Measurements from ENCODE around the gene PKN2.

The PKN2 gene

GRCh38 chr1:88683541-88684481, at the start of gene PKN2:
TSS of gene PKN2 (plus strand) at chr1:88684273. CDS start at chr1:88684581, 308 bp downstream.
- DNase-seq: peak; percentile 100

DNA sequence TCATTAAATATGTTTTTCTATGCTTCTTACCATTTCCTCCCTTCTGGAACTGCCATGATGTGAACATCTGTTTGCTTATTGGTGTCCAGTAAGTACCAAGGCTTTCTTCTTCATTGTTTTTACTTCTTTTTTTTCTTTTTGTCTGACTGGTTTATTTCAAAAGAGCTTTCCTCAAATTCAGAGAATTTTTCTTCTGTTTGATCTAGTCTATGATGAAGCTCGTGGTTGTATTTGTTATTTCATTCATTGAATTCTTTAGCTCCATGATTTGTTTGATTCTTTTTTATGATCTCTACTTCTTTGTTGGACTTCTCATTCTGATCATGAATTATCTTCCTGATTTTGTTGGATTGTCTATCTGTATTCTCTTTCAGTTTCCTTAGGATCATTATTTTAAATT, 49.5 kb upstream of the PKN2 start:
- no peak for DNase-seq

DNA sequence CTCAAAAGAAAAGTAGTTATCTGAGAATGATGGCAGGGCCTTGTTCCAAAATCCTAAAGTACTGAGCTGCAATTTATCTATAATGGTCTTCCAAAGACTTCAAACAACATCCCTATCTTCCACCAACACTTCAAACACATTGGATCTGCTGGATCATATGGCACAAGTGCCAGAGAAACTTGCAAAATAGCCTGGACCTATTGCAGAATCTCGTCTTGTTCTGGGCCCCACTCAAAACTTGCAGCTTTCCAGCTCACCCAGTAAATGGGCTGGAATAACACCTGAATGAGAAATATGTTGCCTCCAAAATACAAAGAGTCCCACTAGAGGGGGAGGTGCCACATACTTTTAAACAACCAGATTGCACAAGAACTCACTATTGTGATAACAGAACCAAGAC, 44.0 kb upstream of the PKN2 start:
- DNase-seq: no peak

DNA sequence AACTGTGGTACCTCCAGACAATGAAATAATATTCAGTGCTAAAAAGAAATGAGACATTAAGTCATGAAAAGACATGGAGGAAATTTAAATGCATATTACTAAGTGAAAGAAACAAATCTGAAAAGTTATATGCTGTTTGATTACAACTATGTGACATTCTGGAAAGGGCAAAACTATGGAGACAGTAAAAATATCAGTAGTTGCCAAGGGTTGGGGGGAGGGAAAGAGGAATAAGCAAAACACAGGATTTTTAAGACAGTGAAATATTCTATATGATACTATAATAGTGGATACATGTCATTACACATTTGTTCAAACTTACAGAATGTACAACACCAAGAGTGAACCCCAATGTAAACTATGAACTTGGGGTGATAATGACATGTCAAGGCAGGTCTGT, 38.2 kb upstream of the PKN2 start:
- DNase-seq: no peak

- no peak for DNase-seq
Measured at GRCh38 chr1:88646476-88647248, 37.4 kb upstream of the PKN2 start.

DNA sequence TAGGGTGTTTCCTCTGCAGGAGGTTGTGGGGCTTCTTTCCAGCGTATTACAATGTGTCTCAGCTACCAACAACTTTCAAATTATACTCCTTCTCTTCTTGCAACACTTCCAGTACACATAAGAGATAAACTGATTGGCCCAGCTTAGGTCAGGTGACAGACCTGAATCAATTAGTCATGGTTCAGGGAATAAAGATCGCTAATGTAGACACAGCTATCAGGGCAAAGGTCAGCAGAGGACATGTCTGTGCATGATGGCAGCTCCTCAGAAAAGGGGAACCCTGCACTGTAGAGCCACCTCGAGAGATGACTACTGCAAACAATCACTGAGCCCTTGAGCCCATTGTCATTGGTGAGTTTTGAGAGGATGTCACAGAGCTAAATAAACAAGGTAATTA, 36.8 kb upstream of the PKN2 start:
- no peak for DNase-seq

DNA sequence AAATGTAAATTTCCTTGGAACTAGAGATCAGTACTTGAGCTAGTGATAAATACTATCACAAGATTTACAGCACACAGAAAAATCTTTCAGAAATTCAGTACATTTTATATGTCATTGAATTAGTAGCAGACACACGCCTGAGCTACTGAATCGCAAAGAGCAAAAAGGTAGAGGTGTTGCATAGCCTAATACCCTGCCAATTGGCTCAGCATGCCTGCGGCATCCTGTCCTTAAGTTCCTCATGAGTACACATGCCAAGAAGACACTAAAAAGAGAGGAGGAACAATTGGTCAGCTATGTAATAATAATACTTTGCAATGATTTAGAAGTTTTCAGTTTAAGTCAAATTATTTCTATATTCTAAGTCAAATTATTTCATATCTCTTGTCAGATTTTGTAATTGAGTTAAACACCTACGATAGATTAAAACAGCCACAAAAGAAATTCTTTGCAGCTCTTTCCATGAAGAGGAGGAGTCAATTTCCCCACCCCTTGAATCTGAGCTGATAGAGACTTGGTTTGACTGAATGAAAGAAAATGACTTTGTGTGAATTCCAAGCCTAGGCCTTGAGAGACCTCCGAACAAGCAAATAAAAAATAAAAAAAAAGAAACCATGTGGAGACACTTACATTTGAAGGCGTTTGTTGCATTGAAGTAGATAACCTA, 36.2 kb upstream of the PKN2 start:
- no peak for DNase-seq

- no peak for DNase-seq
Measured at GRCh38 chr1:88648706-88649105, 35.4 kb upstream of the PKN2 start.

DNA sequence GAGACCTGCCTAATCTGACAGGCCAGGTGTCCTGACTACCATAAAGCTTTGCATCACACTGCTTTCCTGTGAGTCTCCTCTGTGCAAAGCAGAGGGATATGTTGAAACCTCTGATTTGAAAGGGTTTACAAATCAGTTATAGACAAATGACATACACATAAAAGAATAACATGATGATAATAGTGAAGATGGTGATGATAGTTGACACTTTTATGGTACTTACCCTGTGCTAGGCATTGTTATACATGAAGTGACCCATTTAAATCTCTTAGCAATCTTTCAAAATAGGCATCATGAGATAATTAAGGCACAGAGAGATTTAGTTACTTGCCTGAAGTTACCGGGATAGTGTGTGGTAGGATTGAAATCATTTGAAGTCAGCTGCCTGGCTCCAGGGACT, 34.1 kb upstream of the PKN2 start:
- DNase-seq: no peak

- no peak for DNase-seq
Measured at GRCh38 chr1:88650676-88651418, 33.2 kb upstream of the PKN2 start.

GRCh38 chr1:88655140-88655539, 28.9 kb upstream of the PKN2 start:
- DNase-seq: no peak

DNA sequence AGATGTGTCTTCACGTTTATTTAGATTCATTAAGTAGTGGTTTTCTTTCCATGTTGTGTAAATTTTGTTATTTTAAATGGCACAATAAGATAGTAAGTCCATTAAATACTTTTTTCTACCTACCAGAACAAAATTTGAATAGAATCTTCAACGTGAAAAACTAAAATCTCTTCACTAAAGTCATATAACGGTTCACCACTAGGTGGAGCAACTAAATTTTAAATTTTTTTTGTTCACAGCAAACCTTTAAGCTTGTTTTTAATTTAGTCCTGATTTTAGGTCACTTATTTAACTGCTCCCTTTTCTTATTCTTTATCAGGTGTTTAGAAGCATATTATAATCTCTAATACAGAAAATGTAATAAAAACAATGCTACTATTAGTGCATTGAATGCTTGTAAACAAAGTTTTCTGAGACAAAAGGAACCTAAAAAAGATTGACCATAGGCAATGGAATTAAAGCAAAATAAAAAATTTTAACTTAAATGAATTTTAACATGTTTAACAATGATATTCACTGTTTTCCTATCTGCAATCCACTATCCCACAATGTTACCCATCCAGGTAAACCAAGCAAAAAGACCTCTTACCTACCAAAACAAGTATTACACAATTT, 28.3 kb upstream of the PKN2 start:
- DNase-seq: no peak

DNA sequence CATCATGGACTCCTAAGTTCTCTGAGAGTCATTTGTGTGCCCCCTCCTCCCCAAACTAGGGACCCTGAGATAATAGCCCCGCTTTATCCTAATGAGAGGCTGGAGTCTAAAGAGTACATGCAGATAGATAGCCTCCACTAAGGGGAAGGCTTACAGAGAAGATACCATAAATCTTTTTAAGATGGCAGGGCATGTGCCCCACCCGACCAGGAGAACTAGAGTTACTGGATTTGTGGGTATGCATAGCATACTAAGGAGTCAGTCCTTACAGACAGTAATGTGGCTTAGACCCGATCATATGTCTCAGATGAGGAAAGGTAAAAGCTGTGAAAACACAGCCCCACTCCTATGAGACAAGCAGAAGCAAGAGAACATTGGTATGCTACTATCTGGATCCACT, 25.7 kb upstream of the PKN2 start:
- no peak for DNase-seq

DNA sequence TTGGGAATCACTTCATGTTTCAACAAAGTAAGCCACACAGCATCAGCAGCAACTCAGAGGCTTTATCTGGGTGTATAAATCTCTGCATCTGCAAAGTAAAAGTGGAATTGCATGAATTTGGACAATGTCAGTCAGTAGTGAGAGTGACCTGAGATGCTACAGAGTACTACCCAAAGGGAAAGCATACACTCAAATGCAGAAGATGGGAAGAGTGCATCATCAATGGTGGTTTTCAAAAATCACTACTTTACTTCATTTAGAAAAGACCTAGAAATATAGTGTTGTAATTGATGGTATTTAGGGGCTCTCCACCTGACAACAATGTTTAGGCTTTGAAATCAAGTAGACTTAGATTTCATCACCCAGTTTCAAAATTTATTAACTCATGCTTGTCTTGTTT, 24.5 kb upstream of the PKN2 start:
- no peak for DNase-seq

DNA sequence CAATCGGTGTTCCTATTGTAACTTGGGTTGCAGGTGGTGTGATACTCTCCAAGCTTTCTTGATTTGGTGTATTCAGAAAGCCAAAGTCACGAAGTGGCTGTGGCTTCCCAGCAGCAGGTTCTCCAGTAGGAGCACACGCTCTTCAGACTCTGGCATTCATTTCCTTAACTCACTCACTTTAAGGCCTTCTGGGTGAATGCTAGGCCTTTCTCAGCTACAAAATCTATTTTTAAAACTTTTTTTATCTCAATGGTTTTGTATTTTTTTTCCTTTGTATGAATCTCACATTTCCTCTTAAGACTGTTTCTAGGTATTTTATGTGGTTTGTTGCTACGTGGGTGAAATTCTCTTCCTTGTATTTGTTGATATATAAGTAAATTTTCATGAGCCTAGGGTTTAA, 22.9 kb upstream of the PKN2 start:
- DNase-seq: no peak

DNA sequence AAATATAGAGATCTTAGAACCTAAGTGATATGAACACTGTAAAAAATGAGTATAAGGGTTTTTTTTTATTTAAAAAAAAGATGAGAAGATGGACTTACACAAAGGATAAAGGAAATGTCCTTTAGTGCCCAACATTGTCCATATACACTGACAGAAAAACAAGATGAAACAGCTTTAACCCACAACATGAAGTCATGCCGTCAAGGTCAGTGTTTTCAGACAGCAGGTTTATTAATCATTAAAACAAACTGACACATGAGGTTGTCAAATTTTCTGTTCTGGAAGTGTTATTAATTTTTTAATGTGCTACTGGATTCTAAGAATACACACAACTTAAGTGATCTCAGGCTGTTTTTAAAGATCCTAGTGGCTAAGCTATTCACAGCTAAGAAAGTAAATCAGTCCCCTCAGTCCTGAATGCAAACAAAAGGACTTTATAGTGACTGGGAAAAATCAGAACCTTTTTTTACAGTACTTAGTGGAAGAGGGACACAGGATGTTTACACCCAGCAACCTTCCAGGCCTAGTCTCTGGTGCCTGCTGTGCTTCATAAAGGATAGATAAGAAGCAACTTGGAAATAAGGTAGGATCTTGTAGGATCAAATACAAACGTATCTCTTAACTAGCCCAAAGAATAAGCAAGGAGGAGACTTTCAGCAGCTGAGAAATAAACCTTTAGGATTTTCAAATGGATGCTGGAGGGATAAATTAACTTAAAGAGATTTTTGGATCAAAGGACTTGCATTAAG, 21.9 kb upstream of the PKN2 start:
- DNase-seq: no peak

GRCh38 chr1:88662723-88663122, 21.4 kb upstream of the PKN2 start:
- DNase-seq: no peak

GRCh38 chr1:88668405-88668804, 15.7 kb upstream of the PKN2 start:
- DNase-seq: no peak

- DNase-seq: no peak
Measured at GRCh38 chr1:88670462-88670861, 13.6 kb upstream of the PKN2 start.

GRCh38 chr1:88673446-88673845, 10.6 kb upstream of the PKN2 start:
- no peak for DNase-seq

DNA sequence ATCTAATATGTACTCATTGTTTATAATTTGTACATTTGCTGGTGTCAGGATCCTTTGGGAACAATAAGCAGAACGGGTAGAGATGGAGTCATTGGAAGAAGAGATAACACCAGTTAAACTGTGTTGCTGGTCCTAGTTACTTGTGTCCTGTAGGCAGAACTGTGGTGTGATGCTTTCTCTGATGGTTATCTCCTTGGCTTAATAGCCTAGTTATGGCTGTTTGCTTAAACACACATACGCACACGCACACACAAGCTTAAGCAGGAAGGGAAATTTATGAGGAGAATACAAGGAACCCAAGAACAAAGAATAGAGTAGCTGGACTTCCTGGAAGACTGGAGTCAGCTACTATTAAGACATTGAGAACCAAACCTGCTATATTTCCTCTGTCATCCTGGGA, 5.7 kb upstream of the PKN2 start:
- DNase-seq: no peak

DNA sequence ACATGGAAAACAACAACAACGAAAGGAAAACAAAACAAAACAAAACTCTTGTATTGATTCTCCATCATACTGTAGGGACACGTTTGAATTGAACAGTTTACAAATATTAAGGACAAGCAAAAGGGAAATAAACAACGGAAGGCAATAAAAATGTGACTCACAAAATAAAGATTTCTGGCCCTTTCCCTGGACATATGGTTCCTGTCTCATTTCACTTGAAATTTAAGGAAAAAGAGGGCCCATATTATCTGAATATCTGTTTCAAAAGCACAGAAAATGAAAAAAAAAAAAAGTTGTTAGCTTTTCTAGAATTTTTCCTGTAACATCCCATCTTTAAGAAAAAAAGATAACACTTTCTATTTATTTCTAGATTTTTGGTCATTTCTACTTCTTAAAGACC, 3.6 kb upstream of the PKN2 start:
- DNase-seq: no peak
